NOMO-1 treated with DMSO at 0.1 percent for 48 hours (cell line): Measurements from ENCODE around the gene DENND6B.

Experiments
- DNase-seq: peaks from one replicate; lab custom pipeline; 2025; ENCODE audit not compliant: unreplicated experiment; lab: John Stamatoyannopoulos, UW

The DENND6B gene

DNA sequence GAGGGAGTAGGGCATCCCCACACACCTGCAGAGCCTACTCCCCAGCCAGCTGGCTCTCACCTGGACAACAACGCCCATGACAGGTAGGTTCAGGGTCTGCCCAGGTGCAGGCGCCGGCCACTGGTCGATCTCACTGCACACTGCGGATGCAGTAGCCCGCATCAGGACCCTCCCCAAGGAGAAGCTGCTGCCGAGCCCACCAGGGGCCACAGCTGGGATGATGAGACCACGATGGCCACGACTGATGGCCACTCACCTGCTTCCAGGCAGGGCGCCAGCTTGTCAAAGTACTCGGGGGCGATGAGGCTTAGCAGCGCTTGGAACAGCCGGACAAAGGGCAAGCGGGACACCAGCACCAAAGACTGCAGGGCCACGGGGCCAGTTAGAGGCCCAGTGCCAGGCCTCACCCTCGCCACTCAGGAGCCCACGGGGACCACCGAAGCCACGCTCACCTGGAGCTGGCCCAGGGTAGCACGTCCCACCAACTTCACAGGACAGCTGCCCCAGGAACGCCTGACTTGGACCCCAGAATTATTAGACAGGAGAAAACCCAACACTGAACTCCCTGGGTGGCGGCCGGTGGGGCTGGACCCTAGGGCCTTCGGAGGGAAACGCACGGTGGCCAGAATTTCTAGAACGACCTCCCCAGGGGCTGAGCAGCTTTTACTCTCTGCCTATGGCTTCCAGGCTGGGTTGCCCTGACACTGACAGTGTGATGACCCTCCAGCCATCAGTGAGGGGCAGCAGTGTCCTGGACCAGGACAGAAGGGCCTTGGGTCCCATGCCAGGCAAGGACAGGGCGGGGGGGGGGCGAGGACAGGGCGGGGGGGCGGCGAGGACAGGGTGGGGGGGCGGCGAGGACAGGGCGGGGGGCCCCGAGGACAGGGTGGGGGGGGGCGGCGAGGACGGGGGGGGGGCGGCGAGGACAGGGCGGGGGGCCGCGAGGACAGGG lies 10.4 kb downstream of the DENND6B start:
- no peak for DNase-seq

DNA sequence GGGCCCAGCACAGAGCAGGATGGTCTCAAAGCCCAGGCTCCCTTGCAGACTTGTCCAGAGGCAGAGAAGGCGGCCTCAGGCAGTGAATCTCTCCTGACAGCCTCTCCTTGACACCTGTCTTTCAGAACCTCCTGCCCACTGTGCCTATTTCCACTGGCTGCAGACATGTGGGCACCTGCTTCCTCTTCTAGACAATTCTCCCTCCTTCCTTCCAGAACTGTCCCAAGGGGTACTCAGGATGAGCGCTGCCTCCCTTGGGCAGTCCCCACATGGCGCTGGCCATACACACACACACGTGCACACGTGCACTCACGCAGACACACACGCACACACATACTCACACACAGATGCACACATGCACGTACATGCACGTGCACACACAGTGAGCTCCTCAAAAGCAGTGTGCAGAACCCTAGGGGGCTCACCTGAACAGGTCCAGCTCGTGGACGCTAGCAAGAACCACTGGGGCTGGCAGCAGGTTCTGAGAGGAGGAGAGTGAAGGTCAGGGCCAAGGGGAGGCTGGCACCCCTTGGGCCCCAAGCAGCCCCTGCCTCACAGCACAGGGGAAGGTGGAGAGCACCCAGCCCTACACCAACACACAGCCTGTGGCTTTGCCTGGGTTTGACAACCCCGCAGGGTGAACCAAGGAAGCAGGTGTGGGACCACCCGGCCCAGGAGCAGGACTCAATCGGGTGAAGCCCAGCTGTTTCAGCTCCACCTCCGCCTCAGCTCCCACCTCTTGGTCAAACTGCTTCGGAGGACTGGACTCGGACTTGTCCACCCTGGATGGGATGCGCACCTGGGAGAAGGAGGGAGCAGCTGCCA lies 11.3 kb downstream of the DENND6B start:
- DNase-seq: no peak

DNA sequence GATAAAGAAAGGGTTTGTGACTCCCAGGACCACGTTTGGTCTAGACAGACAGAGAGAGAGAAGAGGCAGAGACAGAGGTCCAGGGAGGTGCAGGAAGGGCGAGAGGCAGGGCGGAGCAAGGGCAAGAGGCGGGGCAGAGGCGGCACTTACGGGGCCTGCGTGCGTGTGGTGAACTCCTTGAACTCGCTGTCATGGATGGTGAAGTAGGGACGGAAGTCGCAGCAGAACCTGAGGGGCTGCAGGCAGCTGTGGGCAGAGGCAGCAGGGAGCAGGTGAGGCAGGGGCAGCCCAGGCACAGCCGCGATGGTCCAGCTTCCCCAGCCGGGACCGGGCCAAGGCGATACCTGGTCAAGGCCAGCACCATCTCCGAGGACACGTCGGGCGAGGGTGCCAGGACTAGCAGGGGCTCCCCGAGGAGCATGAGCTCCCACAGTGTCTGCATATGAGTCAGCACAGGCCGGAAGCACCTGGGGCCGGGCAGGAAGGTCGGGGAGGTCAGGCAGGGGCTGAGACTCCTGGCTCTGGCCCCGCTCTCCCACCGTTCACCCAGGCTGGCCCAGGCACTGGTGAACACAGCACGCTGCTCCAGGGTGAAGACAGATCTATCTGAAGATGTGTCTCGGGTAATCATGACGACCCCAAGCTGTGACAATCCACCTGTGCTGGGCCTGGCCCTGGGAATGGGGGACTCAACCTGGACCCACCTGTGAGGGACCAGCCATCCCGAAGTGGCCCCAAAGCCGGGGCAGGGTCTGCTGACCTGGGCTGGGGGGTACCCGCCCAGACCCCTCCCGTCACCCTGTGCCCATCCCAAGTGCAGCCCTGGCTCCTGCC lies 12.1 kb downstream of the DENND6B start:
- DNase-seq: peak; percentile 91

DNA sequence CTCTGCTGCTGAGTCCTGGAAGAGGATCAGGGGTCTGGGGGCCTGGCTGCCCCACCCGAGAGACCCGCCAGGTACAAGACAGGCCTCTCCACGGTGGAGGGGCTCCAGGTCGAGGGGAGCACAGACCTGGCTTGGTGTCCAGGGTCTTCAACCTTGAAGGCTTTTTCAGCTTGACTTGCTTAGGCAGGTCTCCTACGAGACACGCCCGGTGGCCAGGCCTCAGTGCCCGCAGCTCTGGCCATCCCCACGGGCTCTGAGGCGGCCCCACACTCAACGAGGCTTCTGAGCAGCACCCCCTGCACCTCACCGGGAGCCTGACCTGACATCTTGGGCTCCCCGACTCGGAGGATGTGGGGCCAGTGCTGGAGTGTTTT lies 12.7 kb downstream of the DENND6B start:
- no peak for DNase-seq

DNA sequence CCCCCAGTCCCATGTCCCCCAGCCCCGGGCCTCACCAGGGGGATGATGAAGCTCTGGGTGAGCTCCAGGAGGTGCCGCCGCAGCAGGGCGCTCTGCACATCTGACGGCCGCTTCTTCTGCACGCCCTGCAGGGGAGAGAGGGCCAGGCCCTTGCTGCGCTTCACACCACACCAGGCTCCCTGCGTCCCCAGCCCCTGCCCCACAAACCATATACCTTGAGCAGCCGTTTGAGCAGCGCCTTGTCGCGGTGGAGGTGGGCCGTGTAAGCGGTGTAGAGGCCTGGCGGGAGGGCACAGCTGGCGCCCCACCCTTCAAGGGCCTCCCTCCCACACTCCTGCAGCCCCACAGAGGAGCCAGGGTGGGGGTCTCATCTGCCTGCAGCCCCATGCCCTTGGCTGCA lies 13.2 kb downstream of the DENND6B start:
- no peak for DNase-seq

DNA sequence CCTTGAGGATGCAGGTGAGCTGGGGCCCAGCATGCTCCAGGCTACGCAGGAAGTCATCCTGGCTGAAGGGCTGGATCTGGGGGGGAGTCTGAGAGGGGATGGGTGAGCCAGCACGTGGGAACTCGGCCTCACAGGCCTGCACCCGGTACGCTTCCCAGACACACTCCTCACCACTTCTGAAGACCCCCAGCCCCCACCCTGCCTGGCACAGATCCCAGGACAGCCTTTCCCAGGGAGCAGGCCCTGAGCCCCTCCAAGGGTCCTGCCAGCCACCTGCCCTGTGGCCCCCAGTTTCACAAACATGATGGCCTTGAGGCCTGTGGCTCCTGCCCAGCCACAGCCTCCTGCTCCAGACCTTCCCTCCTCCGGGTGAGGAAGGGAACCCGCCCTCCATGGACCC lies 13.8 kb downstream of the DENND6B start:
- no peak for DNase-seq

DNA sequence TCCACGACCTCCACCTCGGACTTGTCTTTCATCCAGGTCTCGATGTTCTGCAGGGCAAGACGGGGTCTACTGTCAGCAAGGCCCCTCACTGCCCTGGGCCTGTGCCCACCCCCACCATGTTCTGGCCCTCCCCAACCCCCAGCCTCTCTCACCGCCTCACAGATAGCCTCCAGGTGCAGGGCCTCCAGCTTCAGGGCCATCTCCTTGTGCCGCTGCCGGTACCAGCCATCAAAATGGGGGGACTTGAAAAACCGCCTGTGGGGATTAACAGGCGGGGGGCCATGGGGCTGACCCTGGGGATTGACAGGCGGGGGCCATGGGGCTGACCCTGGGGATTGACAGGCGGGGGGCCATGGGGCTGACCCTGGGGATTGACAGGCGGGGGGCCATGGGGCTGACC lies 14.4 kb downstream of the DENND6B start:
- no peak for DNase-seq

DNA sequence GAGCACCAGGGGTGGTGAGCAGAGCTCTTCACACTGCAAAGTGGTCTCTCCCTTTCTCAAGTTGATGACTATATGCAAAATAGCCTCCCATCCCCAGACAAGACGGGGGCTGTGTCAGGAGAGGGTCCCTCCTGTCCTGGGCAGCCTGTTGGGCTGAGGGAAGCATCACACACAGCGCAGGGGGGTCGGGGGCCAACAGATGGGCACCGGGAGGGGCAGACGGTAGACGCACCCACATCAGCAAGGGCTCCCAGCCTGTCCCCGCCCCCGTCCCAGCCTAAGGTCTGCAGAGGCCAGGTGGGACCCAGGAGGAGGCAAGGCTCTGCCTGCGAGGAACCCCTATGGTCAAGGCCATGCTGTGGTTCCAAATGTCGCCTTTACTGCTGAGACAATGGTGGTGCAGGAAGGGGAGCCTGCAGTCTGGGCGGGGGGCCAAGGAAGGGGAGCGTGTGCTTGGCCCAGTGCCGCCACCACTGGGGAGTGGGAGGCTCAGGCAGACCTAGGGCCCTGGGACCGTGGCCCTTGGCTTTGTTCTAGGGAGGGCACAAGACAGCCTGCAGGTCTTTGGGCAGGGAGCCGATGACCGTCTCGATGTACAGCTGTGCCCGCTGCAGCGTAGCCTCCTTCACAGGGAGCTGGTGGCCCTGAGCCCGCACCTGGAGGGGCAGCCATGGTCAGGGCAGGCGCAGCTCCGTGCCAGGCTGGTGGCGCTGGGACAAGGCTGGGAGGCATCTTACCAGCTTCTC lies 15.0 kb downstream of the DENND6B start:
- DNase-seq: no peak

DNA sequence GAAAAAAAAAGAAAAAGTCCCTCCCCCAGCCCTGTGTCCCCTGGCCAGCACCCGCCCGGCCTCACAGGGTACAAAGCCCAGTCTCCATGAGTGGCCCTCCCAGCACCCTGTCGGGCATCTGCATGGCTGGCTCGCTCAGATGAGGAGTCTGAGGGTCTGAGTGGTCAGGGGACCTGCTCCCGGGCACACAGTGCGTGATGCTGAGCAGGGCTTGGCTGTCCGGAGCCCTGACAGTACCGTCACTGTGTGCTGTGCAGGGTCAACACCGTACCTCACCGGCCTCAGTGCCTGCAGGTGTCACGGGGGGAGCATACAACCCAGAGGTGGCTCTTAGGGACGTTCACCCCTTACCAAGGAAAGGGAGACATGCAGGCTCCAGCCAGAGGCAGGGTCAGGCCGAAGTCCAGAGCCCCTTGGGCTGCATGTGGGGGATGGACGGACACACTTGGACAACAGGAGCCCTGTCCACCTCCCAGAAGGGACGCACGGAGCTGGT lies 15.8 kb downstream of the DENND6B start:
- DNase-seq: no peak

DNA sequence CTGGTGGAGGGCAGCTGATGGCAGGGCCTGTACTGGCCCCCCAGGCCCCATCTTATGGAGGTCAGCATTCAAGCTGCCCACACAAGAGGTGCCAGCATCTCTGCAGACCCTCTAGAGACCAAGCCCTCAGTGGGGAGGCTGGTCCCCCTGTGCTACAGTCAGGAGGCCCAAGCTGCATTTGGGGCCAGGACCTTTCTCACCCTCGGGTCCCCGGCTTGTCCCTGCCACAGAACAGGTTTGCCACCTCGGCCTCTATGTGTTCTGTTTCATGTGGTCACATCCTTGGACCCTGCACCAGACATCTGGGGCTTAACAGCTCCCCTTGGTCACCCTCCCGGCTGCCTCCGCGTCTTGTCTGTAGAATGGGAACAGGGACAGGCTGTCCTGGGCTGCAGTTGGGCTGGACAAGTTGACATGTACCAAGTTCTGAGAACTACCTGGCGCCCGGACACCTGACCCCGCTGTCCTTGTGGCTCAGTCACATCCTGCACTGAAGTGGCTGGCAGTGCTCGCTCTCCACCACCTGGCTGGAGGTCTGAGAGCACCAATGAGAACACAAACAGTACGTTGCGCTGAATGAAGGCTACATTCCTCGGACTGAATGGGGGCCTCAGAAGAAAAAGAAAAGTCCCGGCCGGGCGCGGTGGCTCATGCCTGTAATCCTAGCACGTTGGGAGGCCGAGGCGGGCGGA lies 16.6 kb downstream of the DENND6B start:
- no peak for DNase-seq

DNA sequence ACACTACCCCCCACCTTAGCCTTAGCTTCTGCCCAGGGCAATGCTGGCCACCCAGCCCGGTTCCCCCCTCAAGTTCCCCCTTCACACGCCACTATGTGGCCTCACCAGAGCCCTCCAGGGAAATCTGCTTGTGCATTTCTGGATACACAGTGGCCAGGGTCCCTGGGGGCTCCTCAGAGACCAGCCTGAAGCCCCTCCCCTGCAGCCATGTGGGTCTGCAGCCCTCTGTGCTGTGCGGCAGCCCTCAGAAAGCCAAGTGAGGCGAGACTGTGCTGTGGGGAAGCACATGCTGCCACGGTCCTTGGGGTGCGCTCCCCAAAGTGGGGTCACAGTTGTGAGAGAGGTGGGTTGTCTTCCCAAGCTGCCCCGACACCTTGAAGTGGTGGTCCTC lies 17.2 kb downstream of the DENND6B start:
- DNase-seq: no peak

DNA sequence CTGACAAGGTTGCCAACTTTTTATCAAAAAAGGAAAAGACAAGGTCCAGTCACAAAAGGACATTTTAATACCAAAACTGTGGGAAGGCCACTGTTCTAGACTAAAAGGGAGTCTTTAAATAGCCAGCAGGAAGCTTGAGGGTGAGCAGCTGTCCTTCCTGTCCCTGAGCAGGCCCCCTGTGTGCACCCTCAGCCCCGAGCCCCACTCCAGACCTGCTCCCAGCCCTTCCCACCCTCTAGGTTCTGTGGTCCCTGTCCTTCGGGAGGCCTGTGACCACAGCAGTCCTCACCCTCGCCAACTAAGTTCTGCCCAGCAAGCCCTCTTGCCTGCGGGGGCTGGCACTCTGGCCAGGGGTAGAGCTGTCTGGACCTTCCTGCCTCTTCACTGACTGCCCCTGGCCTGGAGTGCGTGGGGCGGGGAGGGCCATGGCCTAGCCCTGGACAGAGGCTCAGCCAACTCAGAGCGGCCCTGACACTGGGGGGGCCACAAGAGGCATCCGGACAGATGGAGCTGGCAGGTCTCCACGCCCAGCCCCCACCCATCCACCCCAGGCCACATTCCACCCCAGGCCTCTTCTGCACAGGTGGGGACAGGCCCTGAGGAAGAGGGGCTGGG lies 17.7 kb downstream of the DENND6B start:
- no peak for DNase-seq

DNA sequence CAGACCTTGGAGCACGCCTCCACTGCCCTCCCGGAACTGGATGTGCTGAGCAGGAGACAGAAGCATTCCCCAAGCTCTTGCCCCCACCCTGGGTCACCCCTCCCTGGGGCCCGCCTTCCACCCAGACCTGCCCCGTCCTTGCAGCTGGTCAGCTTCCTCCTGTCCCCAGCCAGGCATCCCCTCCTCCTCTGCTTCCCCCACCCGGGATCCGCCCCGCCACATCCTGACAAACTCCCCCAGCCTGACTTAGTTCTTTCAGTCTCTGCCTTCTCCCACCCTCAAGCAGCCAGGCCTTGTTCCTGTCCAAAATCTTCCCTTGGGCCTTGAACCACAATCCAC lies 18.2 kb downstream of the DENND6B start:
- peak; percentile 44 for DNase-seq

DNA sequence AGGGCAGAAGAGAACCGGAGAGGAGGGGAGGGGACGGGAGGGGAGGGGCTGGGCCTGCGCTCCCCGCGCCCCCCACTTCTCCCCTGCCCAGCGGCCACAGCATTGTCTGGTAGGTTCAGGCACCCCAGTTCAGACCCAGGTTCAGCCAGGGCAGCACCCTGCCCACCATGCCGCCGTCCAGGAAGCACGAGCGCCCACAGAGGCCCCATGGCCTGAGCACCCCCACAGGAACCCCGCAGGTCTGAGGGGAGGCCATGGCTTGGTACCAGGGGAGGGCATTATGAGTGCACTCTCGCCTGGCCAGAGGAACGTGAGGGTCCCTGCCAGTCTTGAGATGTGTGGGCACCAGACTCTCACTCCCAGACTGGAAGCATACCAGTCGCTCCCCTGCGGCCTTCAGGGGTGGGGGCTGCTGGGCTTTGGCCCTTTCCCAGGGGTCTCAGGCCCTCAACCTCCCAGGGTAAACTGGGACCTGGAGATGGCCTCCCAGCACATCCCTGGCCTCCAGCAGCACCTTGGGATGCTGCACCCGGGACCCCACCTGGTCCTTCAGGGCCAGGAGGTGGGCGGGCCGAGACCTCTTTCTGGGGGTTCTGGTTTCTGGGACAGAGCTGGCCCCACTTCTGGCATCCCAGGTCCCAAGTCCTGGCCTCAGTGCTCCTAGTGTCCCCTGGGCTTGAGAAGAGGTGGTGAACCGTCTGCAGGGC lies 18.8 kb downstream of the DENND6B start:
- DNase-seq: no peak

DNA sequence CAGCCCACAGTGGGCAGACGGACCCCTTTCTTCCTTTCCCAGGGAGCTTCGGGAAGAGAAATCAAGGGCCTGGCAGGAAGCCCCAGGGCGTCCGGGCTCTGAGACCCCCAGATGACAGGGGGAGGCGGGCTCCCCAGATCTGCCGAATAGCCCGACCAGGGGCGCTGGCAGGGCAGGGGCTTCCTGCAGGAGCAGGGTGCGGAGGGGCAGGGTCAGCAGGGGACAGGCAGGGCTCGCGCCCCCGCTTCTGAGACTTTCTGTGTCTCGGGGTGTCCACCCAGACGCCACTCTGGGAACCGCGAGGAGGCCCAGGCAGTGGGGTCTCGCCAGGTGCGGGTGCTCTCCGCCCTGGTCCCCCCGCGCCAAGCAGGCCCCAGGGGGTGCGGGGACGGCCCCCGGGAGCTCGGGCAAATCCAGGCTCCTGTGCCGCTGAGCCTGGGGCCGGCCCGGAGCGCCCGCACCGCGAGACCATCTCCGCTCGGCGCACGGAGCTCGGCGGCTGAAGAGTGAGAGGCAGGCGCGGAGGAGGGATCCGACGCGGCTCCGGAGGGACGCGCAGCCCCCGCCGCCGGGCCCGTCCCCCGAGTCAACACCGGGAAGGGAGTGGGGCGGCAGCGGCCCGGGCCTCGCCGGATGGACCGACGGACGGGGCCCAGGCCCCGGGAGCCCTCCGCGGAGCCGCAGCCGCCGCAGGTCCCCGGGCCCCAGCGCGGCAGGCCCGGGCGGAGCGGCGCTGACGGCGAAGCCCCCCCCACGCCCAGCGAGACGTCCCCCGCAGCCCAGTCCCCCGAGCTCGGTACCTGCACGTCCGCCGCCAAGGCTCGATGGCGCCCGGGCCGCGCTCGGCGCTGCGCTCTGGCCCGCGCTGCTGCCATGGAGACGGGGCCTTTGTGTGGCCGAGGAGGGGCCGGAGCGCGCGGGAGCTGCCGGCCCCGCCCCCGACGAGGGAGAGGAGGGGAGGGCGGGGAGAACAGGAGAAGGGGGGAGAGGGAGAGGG lies 19.8 kb downstream of the DENND6B start, which contains the start of gene PLXNB2:
Gene PLXNB2 (minus strand): TSS at position 894 of the 997 bp plus-strand sequence. CDS start 17,062 bp downstream, outside the sequence.
- peak; percentile 83 for DNase-seq

DNA sequence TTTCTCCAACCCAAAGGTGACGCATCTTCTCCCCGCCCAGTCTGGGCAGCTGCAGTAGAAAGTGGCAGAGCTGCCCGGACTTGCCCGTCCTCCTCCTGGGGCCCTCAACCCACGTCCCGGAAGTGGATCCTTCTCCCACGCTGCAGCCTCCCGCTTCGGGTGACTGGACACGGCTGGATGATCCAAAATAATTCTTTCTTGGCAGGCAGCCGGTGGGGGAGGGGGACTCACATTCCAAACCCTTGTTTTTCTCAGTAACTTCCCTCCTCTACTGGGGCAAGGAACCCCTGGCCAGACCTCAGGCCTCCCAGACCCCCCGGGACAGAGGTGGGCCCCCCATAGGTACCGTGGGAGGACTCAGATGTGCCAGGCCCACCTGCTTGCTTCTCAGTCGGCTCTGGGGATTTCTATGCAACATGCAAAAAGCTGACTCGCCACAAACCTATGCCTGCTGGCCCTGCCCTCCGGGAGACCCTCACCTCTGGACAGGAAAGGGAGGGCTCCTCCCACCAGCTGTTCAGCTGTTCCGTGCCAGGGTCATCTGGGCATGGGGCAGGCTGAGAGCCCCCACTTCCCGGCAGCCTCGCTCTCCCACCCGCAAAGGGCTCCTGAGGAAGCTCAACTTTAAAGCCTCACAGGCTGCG lies 20.8 kb downstream of the DENND6B start:
- DNase-seq: peak; percentile 76

DNA sequence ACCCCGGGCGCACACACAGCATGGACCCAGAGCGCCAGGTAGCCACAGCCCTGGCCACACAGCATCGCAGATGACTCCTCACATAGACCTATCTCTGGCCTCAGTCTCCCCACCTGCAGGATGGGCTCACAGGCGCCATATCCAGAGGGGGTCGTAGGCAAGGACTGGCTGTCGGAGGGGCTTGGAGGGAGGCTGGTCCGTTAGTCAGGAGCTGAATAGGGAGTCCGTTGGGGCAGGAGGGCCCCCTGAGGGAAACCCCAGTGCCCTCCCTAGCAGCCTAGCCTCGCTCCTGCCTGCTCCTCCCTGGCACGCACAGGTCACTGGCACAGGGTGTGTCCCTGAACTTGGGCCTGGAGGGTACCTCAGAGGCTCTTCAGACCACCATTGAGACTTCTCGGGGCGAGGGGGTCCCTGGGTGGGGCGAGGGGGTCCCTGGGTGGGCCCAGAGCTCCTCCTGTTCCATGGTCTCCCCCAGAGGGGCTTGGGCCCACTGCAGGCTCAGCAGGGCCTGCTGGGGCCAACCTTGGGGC lies 21.4 kb downstream of the DENND6B start:
- no peak for DNase-seq
